Fibroblast of skin of right quadriceps (primary cell): ENCODE data around the gene CEMIP2.

Experiments
- DNase-seq: peaks from one replicate; pipeline ENCODE4 v3.0.0-alpha.2; 2013

CEMIP2 gene

DNA sequence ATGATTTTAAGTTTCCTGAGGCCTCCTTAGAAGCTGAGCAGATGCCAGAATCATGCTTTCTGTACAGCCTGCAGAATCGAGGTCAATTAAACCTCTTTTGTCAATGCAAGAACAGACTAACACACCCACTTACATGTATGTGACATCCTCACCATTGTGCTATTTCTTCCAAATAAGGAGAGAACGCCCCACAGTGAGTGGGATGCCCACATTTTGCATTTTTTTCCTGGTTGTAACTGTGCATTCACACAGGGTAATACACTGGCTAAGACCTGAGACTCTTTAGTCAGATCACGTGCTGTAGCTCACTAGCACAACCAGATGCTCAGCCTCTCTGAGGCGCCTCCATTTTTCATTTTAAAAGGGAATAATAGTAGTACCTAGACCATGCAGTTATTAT is 4.4 kb upstream of the CEMIP2 start:
- DNase-seq, result no peak

DNA sequence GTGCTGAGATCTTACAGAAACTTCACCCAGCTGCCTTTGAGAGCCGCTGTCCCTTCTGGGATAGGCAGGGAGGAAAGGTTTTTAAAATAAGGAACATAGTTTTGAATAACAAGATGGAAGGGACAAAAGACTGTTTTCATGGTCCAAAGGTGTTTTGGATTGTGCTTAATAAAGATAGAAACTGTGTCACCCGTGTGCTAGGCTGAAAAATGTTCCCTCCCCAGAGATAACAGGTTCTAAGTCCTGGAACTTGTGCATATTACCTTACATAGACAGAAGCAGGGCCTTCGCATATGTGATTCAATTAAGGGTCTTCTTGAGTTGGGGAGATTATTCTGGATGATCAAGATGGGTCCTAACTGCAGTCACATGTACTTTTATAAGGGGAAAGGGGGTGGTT is 1.9 kb upstream of the CEMIP2 start:
- no peak for DNase-seq

DNA sequence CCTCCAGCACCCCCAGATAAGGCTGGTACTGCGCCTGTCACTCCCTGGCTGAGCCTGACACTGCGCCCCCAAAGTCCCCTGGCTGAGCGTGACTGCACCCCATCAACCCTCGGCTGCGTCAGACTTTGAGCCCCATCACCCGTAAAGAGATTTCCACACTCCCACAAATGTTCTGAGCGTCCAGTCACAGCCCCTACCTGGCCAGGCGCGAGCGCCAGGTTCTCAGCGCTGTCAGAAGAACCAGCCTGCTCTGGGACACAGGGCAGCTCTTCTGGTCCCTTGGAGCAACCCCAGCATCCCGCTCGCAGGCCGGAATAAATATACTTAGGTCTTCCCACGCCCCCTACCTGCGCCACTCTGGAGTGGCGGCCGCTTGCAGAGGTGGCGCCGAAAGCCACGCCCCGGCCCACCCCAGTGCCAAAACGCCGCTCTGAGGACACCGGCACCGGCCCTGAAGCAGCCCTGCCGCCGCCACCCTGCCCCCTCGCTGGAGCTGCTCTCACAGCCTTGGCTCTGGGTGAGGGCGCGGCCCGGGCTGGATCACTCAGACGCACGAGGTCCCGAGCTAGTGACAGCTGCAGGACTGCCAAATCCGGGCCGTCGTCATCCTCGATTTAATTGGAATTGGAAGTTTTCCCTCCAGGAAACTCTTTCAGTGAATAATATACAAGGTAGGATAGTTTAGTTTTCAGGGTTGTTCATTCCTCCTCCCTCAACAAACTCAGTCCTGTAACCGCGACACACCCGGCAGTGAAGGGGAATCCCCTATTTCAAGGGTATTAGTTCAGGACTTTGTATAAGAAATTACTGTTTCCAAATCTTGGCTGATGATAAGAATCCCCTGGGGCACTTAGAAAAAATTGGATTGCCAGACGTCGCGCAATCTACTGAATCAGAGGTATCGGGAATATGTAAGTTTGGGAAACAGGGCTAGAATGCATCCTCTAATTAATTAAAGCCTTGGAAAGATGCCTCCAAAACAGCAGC is 1.2 kb upstream of the CEMIP2 start:
- DNase-seq, result no peak

DNA sequence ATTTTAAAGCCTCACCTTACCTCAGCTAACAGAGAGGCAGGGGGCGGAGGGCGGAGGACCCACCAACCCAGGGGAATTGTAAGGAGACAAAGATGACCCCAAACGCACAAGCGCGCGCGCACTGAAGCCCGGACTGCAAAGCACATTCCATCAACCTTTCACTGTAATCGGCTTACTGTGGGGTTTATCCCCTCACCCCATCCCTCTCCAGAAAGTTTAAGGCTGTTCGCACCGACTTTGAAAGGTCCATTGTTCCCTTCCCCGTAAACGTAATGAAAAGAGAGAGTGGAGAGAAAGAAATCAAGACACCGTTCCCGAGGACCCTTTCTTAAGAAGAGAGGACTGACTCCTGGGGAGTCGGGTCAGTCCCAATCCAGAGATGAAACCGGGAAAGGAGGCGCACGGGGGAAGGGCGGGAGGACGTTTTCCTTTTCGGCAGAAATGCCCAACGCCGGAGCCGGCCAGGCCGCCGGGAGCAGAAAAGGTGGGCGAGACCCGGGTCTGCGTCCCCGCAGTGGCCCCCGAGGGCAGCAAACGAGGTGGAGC is 464 bp downstream of the CEMIP2 start:
- DNase-seq, result no peak

DNA sequence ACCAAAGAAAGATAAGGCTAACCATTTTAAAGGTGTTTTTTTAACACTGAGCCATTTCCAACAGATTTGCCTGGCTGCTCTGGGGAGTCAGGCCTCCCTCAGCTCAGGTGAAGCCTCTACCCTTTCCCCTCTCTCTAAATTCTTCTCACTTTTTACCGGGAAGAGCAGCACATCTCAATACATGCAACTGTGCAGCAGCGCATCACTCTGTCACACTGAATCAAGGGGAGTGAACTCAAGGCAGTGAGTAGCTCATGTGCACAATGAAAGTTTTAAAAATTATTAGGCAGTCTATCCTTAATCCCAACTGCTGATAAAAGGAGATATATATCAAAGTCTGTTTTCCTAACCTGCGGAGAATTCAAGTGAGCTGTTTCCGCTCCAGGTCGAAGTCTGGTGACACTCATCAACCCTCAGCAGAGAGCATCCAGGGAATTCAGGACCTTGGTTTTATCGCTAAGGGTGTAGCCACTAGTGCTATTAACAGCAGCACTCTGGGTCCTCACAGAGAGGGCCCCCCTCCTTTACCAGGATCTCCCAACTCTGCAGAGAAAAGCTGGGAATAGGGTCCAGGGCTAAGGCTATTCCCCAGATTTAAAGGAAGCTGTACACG is 1.0 kb downstream of the CEMIP2 start:
- DNase-seq, result no peak

DNA sequence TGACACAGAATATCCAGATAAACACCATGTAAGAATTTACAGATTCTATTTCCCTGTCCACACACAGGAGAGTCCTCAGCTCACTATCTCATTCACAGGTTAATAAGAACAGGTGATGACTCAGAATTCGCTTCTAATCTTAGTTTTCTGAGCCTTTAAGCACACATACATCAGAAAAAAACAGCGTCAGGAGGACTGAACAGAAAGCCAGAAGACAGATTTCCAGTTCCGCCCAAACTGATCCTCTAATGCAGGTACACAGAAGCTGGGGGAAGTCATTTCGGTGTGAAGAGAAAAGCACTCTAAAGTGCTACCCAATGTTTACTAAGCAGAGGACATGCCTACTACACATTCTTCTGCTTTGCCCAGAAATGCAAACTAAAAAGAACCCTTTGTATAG is 1.6 kb downstream of the CEMIP2 start:
- DNase-seq, result no peak

DNA sequence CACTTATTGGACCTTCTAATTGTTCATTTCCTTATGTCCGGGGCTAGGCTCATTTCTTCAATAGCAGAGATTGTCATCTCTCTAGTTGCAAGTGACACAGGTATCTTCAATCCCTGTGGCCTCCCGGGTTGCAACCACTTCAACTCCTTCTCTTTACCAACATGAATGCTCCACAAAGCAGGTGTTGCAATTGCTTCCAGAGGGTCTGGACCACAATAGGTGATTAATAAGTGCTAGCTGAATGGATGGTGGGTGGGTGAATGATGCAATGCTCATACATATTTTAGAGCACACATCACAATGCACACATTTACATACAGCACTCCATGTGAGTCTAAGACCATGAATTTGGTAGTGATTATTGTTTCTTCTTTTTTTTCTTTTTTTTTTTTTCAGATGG is 2.6 kb downstream of the CEMIP2 start:
- DNase-seq, result peak; percentile 72

DNA sequence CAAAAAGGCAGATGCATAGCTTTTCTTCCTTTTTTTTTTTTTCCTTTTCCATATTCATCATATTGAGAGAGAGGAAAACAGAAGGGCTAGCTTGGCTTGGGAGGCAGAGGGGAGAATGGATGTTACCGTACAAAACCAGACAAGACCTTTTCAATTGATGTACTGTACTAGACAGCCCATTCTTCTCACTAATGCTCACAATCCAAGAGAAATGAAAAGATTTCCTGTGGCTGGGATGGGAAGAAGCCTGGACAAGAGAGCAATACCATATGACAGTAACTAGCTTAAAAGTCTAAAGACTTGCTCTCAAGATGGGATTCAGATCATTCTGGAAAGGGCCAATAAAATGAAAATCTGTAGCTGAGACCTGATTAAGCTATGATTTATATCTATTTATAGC is 3.4 kb downstream of the CEMIP2 start:
- DNase-seq, result no peak

DNA sequence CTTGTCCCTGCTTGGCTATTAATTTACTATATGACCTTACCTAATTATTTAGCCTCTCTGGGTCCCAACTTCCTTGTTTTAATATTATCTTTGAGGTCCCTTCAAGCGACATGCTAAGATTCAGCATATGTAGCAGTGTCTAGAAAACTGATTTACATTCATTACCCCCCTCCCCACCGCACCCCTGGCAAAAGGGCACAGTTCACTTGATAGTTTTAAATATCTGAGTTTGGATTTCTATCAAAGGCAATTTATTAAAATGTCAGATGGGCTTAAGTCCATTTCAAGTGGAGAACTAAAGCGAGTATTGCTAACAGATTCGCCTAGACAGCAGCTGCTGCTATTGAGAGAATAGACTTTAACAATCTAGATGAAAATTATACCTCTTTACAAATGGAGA is 3.9 kb downstream of the CEMIP2 start:
- no peak for DNase-seq

DNA sequence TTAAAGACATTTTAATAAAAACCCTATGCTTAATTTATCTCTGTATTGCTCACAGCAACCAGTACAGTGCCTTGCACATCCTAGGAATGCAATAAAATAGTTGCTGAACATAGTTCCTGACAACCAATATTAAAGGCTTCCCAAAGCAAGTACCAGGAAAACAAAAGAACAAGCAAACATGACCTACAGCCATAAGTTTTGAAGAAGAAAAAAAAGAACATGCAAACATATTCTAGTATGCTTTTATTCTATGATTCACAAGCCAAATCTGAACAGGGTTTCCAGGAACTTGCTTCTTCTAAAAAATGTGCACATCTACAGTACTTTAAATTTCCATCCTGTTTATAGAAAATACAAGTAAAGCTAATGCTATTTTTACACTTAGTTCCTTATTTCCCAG is 4.5 kb downstream of the CEMIP2 start:
- peak; percentile 82 for DNase-seq

DNA sequence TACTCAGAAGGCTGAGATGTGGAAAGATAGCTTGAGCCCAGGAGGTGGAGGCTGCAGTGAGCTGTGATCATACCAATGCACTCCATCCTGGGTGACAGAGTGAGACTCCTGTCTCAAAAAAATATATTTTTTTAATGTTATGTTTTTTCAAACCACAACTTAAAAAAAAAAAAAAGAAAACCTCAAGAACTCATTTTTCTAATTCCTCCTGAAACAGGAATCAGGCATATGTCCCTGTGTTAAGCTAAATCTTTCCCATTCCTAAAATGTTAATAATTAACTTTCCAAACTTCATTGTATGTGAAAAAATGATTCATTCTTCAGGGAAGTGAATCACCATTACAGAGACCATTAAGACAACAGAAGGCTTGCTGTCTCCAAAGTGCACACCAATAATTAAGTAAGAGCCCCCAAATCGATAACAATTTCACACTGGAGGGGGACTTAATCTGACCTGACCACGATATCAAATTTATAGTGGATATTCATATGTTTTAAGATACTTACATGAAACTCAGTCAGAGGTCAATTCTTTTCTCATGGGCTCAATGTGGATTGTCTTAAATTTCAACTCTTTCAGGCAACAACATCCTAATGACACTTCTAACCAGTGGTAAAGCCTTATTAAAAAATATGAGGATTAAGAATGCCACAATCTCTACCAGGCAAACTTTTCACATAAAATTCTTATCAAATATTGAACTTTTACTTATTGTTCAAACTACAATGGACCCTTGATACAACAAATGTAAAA is 5.2 kb downstream of the CEMIP2 start:
- peak; percentile 93 for DNase-seq

DNA sequence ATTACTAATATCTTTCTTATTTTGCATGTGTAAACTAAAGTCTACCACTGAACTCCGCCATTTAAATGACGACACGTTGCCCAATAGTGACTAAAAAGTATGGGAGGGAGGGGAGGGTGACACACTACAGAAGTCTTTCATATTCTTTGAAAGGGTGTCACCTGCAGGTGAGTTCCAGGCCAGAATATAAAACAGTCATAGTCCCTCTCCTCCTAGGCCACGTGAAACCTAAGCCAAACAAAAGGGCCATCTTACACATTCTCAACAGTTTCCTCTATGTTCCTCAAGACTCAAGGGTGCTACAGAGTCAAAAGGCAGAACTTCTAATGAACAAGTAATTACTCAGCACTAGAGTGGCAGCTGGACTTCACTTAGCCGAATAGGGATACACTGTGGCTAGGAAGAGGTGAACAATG is 6.4 kb downstream of the CEMIP2 start:
- DNase-seq, result no peak

DNA sequence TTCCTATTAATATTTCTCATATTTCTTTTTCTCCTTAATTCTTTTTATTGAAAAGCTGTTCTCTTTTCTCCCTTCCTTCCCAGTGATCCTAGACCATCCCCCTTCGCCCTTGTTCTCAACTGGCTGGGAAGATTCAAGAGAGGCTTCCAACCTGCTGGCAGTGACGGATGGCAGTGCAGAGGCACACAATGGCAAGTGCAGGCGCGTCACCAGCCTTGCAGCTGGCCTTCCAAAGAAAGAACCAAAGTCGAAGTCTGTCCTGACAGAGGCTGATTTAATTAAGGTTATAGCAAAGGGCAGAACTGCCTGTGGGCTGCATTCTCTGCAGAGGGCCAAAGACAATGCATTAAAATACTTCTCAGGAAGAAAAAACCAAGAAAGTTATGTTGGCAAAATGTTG is 7.4 kb downstream of the CEMIP2 start:
- no peak for DNase-seq

DNA sequence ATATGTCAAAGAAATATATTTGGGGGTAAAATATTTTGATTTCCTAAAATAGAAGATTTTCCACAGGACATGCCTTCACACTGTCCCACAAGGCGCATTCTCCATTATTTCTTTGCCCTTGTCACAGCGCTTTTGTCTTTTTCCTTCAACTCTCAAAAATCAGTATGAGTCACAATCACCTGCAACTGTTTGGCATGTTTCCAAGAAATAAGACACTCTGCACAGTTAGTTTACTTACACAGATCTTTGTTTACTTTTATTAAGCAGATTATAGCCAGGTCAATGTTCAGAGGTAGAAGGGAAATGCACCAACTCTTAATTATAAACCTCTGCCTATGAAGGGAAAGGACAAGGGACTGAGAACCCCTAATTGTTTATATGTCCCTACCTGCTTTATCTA is 9.5 kb downstream of the CEMIP2 start:
- no peak for DNase-seq

DNA sequence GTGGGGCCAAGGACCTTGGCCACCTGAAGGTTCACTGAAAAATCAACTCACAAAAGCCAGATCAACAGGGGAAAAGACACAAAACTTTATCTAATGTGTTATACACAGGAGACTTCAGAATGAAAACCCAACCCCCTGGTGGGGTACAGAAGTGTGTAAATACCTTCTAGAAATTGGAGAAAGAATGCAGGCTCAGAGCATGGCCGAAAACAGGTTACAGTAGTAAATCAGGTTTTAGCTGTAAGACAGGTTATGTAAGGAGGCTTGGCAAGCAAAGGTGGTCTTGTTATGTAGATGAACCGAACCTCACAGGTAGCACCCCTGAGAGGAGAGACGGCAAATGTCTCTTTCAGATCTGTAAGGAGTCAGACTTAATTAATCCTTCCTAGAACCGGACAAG is 10.0 kb downstream of the CEMIP2 start:
- DNase-seq, result no peak

DNA sequence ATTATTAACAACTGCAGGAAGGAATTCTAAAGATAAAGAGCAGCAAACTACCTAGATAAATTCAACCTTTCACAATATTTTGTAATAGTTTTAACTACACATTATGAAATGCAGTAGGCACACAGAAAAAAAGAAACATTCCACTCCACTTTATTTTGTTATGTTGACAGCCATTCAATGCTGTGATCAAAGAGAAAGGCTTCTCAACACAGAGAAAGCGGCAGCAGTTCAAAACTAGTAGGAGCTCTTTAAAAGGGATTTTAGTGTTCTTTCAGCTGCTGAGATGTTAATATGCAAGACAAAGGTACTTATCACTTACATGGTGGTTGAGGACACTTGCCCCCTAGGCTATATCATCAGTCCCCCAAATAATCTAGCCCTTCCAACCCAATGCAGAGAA is 11.6 kb downstream of the CEMIP2 start:
- DNase-seq, result no peak

DNA sequence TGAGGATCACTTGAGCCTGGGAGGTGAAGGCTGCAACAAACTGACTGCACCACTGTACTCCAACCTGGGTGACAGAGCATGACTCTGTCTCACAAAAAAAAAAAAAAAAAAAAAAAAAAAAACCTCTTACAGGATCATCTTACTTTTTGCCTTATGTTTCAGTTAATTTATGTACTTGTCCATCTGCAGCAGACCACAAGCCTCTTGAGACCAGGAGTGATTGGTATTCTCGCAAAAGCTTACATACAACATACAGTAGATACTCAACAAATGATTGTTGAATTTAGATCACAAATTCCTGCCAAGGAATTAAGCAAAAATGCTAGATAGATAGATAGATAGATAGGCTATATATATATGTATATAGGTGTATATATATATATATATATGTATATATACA is 12.4 kb downstream of the CEMIP2 start:
- DNase-seq, result no peak

DNA sequence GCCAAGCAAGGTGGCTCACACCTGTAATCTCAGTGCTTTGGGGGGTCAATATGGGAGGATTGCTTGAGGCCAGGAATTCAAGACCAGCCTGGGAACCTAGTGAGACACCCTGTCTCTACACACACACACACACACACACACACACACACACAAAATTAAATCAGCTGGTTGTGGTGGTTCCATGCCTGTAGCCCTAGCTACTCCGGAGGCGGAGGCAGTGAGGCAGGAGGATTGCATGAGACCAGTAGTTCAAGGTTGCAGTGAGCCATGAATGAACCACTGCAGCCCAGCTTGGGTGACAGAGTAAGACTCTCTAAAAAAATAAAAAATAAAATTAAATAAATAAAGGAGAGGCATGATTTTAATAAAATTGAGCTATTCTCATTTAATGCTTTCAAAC is 13.1 kb downstream of the CEMIP2 start:
- DNase-seq, result no peak

DNA sequence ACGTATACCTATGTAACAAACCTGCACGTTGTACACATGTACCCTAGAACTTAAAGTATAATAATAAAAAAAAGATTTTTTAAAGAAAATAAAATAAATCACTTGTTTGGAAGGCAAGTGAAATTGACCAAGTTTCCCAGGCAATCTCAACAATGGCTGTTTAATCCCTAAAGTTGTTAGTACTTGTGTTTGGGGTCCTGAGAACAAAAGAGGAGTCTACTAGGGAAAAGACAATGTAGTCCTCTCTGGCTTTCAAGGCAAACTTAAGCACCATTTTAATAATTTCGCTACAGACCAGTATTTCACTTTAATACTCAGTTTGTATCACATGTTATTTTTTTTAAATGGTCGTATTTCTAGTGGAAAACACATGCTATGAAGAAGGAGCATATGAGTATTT is 14.2 kb downstream of the CEMIP2 start:
- DNase-seq, result no peak

DNA sequence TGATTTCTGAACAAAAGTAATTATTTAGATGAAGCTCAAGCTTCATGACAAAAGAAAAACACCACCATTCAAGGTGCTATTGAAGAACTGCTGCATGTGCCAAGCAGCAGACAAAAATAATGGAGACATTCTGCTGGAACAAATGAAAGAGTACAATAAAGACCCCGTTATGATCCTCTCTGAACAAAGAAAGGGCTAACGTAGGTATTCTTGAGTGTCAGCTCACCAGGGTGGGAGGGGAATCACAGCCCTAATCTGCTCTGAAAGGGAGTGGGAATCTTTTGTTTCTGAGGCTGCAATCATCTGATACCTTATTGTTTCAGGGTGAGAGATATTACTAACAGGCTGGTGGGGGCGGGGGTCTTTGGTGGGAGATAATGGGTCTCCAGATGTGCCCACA is 15.4 kb downstream of the CEMIP2 start:
- DNase-seq, result no peak

DNA sequence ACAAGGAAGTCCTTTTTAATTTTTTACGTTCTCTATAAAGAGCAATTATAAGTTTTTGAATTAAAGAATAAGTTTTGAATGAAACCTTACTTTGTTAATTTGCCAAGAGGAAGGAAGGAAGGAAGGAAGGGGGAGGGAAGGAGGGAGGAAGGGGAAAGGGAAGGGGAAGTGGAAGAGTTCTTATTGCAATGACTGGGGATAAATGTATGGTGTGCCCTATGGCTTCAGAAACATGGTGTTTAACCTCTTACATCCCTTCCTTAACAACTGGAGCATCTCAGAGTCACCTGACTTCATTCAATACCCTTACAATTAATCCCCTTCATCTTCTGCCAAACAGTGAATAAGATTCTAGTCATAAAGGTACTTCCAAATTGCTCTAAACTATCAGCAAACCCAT is 16.0 kb downstream of the CEMIP2 start:
- DNase-seq, result no peak

DNA sequence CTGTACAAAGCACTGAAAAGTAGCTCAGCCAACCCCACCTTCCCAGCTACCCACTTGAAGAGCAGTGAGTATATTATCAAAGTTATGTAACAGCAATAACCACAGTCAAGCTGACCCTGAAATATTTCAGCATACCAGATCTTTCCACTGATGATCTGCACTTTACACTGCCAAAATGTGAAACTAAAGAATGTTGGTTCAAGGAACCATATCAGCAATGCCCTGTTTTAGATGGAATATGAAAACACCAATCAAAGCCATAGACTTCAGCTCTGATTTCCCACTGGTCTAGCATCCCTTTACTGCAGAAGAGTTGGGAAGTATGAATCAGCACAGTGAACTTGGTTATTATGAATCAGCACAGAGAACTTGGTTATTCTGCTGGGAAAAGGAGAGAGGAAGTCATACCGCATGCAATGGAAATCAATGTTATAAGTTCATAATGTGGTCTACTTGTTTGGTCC is 20.0 kb downstream of the CEMIP2 start:
- peak; percentile 88 for DNase-seq

DNA sequence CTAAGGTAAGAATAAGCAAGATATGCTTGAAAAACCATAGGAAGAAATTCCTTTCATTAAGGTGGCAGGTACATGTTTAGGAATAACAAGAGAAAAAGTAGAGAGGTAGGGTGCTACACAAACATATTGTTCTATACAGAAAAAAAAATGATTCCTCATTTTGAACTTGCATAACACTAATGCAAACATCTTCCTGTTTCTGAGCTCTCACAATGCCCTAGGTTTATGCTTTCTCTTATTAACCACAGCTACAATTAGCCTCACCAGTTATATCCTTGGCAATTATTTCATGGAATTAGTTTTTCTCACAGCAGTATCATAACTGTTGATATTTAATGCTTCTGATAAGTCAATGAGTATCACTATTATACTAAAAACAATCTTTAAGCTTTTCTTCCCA is 20.7 kb downstream of the CEMIP2 start:
- DNase-seq, result no peak
